Measurements from ENCODE around the gene ELF1.

The ELF1 gene

GRCh38 chr13:41018602-41018948 is 541 bp downstream of the ELF1 start:
- TF ChIP-seq CTCF (IDR thresholded peaks at IDR 0.05) = no peak

GRCh38 chr13:41017817-41018601 is 1.1 kb downstream of the ELF1 start:
- TF ChIP-seq CTCF (IDR thresholded peaks at IDR 0.05) = no peak

DNA sequence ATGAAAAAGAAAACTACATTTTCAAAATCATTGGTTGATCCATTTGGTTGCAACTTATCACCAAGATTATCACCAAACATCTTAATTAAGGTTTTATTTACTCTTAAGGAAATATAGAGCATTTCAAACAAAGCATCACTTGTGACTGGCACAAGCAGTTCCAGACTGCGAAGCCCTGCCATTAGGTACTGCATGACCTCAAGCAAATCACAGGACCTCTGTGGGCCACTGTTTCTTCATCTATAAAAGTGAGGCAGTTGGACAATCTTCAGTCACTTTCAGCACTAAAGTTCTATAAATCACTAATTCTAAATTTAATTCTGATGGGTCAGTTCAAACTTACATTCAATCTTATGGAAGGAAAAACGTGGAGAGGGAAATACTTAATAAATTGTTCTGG is 2.0 kb downstream of the ELF1 start:
- no peak for TF ChIP-seq CTCF (IDR thresholded peaks at IDR 0.05)

DNA sequence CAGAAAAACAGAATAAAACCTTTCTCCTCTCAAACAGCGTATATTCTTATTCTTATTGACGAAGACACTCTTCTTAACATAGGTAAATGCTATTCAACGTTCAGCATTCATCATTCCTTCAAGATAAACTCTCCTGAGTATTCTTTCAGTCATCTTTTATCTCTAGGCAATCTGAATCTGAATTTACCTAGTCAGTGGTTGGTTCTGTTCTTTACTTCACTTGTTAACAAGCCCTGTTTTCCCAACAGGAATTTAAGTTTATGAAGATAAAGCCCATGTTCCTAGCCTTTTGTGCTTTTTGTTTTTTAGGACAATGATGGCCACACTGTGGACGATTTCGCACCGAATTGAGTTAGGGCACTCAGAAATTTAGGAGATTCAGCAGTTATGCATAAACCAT is 3.2 kb downstream of the ELF1 start:
- TF ChIP-seq CTCF (IDR thresholded peaks at IDR 0.05) = no peak

GRCh38 chr13:41013835-41014234 is 5.3 kb downstream of the ELF1 start:
- TF ChIP-seq CTCF (IDR thresholded peaks at IDR 0.05) = no peak

DNA sequence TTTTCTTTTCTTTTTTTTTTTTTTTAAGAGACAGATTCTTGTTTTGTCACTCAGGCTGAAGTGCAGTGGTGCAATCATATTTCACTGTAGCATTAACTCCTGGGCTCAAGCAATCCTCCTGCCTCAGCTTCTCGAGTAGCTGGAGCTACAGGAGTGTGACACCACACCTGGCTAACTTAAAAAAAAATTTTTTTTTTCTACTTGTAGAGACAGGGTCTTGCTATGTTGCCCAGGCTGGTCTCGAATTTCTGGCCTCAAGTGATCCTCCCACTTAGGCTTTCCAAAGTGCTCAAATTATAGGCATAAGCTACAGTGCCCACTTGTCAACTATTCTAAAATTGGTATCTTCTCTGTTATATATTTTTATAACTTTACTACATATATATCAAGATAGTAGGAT is 6.6 kb downstream of the ELF1 start:
- no peak for TF ChIP-seq CTCF (IDR thresholded peaks at IDR 0.05)

DNA sequence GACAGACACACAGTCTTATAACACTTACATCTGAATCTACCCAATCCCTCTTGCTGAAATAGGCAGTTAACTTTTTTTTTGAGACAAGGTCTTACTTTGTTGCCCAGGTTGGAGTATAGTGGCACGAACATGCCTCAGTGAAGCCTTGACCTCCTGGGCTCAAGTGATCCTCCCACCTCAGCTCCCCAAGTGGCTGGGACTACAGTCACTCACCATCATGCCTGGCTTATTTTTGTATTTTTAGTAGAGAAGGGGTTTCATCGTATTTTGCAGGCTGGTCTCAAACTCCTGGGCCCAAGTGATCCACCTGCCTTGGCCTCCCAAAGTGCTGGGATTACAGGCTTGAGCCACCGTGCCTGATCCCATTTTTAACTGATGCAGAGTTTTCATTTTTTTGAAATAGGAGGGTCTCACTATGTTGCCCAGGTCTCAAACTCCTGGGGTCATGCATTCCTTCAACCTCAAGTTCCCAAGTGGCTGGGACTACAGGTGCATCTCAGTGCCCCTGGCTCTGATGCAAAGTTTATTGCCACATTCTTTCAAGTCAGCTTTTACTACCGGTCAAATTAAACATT is 7.6 kb downstream of the ELF1 start:
- TF ChIP-seq CTCF (IDR thresholded peaks at IDR 0.05) = no peak
